ENCODE results near the gene HPD. TPM values are rescaled to one million over a fixed set of nuclear protein-coding genes. Genes with fewer than 3 reads are reported as not detected.
"Not testable (repeated sequence)": the region's sequence is repeated elsewhere in the genome, so short reads cannot be mapped to it uniquely, and the experiment has no call there.

The HPD gene
- total RNA-seq, 1 experiment from 2014 or later: not detected

DNA sequence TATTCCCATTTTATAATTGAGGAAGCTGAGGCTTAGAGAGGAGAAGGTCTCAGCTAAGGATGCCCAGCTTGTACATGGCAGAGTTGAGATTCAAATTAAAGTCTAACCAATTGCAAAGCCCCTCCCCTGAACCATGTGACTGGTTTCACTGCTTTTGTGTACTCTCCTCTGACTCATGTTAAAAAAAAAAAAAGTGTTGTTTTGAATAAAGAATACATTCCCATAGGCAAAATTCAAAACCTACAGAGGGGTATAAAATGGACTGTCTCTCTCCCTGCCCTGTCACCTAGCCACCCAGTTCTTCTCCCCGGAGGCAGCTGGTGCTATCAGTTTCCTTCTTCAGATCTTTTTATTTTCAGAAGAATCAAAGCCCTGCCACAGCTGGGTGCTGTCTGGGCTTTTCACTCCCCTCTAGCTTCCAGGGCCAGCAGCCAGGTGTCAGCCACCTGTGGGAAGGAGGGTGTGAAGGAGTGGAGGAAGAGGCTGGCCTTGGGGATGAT is 35.4 kb upstream of the HPD start:
- no peaks in the 10 kb centered on the region for H3K27me3 ChIP-seq (replicated peaks; ENCODE audit: insufficient read depth, low read depth, low read length, poor library complexity)
- intact Hi-C loops (cut with micrococcal nuclease; ENCODE audit: unreplicated experiment): no loop called here
- H3K4me1 ChIP-seq (ENCODE audit: insufficient read depth, low read length, poor library complexity, severe bottlenecking): peaks cover 12% of the 10 kb centered on the region
- DNase-seq (ENCODE audit: low spot score): peak; percentile 56
- POLR2A ChIA-PET (ENCODE audit: low non-redundant PET): no interaction called here
- H3K27ac ChIP-seq (ENCODE audit: low read depth, low read length, poor library complexity, severe bottlenecking): peak overlapping the region; percentile 52
- no TSS peak for BruUV-seq (replicated peaks)
- H3K36me3 ChIP-seq (ENCODE audit: insufficient read depth, low read length, poor library complexity, severe bottlenecking): peaks cover 19% of the 10 kb centered on the region
- no peaks in the 10 kb centered on the region for H3K9me3 ChIP-seq (ENCODE audit: low read depth, low read length, poor library complexity, severe bottlenecking)
- no peak for TF ChIP-seq EZH2 (IDR thresholded peaks at IDR 0.05; ENCODE audit: borderline replicate concordance, low read depth, low read length, poor library complexity, severe bottlenecking)
- TF ChIP-seq, protein P1, sequence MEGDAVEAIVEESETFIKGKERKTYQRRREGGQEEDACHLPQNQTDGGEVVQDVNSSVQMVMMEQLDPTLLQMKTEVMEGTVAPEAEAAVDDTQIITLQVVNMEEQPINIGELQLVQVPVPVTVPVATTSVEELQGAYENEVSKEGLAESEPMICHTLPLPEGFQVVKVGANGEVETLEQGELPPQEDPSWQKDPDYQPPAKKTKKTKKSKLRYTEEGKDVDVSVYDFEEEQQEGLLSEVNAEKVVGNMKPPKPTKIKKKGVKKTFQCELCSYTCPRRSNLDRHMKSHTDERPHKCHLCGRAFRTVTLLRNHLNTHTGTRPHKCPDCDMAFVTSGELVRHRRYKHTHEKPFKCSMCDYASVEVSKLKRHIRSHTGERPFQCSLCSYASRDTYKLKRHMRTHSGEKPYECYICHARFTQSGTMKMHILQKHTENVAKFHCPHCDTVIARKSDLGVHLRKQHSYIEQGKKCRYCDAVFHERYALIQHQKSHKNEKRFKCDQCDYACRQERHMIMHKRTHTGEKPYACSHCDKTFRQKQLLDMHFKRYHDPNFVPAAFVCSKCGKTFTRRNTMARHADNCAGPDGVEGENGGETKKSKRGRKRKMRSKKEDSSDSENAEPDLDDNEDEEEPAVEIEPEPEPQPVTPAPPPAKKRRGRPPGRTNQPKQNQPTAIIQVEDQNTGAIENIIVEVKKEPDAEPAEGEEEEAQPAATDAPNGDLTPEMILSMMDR (conservative IDR thresholded peaks at IDR 0.05; ENCODE audit: low read depth, low read length): no peak
- no peak overlapping the region for H3K4me3 ChIP-seq (ENCODE audit: low read depth, low read length, poor library complexity, severe bottlenecking)
- CTCF ChIA-PET: no interaction called here

DNA sequence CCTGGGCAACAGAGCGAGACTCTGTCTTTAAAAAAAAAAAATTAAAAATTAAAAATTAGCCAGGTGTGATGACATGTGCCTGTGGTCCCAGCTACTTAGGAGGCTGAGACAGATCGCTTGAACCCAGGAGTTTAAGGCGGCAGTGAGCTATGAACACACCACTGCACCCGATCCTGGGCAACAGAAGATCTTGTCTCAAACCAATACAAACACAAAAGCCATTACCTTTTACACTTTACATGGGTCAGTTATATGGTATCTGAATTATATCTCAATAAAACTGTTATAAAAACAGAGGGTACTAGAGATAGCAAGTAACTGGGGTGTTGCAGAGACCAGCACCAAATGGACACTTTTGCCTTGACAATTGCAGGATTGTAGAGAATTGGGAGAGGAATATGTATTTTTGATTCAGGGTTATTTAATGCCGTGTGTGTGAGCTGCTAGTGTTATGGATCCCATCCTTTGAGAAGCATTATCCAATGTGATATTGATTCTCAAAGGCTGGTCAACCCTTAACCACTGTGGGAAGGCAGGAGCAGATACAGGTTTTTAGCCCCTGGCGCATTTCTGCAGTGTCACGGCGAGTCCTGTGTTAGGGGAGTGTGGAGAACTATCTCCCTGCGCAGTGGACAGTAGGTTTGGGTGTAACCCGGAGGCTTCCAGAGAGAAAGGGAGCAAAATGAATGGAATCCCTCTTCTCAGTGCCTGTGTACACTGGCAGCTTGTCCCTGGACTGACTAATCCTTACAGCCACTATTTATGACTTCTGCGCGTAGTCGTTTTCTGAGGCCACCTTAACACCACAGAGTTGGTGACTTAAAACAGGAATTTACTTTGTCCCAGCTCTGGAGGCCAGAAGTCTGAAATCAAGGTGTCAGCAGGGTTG is 34.3 kb upstream of the HPD start:
- H3K4me3 ChIP-seq (ENCODE audit: low read depth, low read length, poor library complexity, severe bottlenecking): no peak overlapping the region
- no TSS peak for BruUV-seq (replicated peaks)
- DNase-seq (ENCODE audit: low spot score): no peak
- peaks cover 15% of the 10 kb centered on the region for H3K4me1 ChIP-seq (ENCODE audit: insufficient read depth, low read length, poor library complexity, severe bottlenecking)
- ChIA-PET POLR2A (ENCODE audit: low non-redundant PET) (no interaction called here), CTCF (no interaction called here)
- H3K9me3 ChIP-seq (ENCODE audit: low read depth, low read length, poor library complexity, severe bottlenecking): no peaks in the 10 kb centered on the region
- peak overlapping the region; percentile 58 for H3K27ac ChIP-seq (ENCODE audit: low read depth, low read length, poor library complexity, severe bottlenecking)
- H3K36me3 ChIP-seq (ENCODE audit: insufficient read depth, low read length, poor library complexity, severe bottlenecking): peaks cover 18% of the 10 kb centered on the region
- H3K27me3 ChIP-seq (replicated peaks; ENCODE audit: insufficient read depth, low read depth, low read length, poor library complexity): no peaks in the 10 kb centered on the region
- intact Hi-C loops (cut with micrococcal nuclease; ENCODE audit: unreplicated experiment): no loop called here
- TF ChIP-seq, protein P1 (conservative IDR thresholded peaks at IDR 0.05; ENCODE audit: low read depth, low read length): no peak
- TF ChIP-seq EZH2 (IDR thresholded peaks at IDR 0.05; ENCODE audit: borderline replicate concordance, low read depth, low read length, poor library complexity, severe bottlenecking): no peak

DNA sequence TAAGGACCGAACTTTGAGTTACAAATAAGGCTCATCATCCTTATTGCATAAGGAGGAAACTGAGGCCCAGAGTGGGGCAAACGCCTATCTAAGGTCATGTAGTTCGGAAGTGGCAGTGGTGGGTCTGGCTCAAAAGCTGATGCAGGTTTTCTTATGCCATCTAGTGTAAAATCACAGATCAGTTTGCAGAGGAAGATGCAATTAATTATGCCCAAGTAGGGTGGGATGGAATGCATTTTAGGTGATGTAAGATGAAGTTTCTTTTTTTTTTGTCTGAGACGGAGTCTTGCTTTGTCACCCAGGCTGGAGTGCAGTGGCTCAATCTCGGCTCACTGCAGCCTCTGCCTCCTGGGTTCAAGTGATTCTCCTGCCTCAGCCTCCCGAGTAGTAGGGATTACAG is 31.0 kb upstream of the HPD start:
- H3K27me3 ChIP-seq (replicated peaks; ENCODE audit: insufficient read depth, low read depth, low read length, poor library complexity); BruUV-seq (replicated peaks); POLR2A ChIA-PET (ENCODE audit: low non-redundant PET); H3K9me3 ChIP-seq (ENCODE audit: low read depth, low read length, poor library complexity, severe bottlenecking); H3K36me3 ChIP-seq (ENCODE audit: insufficient read depth, low read length, poor library complexity, severe bottlenecking): not testable (repeated sequence)
- Histone ChIP-seq H3K27ac (ENCODE audit: low read depth, low read length, poor library complexity, severe bottlenecking) (peak overlapping the region; percentile 94), H3K4me1 (ENCODE audit: insufficient read depth, low read length, poor library complexity, severe bottlenecking) (peaks cover 15% of the 10 kb centered on the region), H3K4me3 (ENCODE audit: low read depth, low read length, poor library complexity, severe bottlenecking) (peak overlapping the region; percentile 87)
- intact Hi-C loops (cut with micrococcal nuclease; ENCODE audit: unreplicated experiment): loop anchor here (2.0 to 5.0 kb wide), 3 partner anchors 51 to 192 kb away; no protein-coding TSS in a partner anchor
- CTCF ChIA-PET: interaction anchor here (0.9 kb wide), 1 partner anchor 28 kb away, joined by 3 read pairs; the partner anchor contains the start of gene CFAP251
- peak; percentile 11 for DNase-seq (ENCODE audit: low spot score)
